Measurements from ENCODE around the gene CAPN1. TPM values are rescaled to one million over a fixed set of nuclear protein-coding genes. Genes with fewer than 3 reads are reported as not detected.

Gene CAPN1
- total and polyA plus RNA-seq, 9 of the 15 experiments (the other 6 are each of a cell fraction or from before 2014, with no cell fraction given): 3.5 to 199 (median 61.6) TPM

GRCh38 chr11:65150509-65151299 is 31.0 kb upstream of the CAPN1 start (continued):
- TF ChIP-seq ZNF146 (CRISPR knock-in tag; IDR thresholded peaks at IDR 0.05; ENCODE audit: unreplicated experiment): no peak
- TF ChIP-seq VEZF1 (CRISPR knock-in tag; IDR thresholded peaks at IDR 0.05): peak; percentile 43
- TF ChIP-seq ZNF668 (CRISPR knock-in tag; IDR thresholded peaks at IDR 0.05): no peak
- no peak for TF ChIP-seq ILK (tag; IDR thresholded peaks at IDR 0.05; ENCODE audit: borderline replicate concordance, low read depth)
- no peak for TF ChIP-seq ASH1L (IDR thresholded peaks at IDR 0.05; ENCODE audit: borderline replicate concordance, low read depth, partially characterized antibody)
- TF ChIP-seq BRF1 (IDR thresholded peaks at IDR 0.05; ENCODE audit: borderline replicate concordance, extremely low read depth, insufficient read length): no peak
- TF ChIP-seq FIP1L1 (IDR thresholded peaks at IDR 0.05; ENCODE audit: low read depth, low read length, poor library complexity, severe bottlenecking): no peak
- TF ChIP-seq ZNF282 (CRISPR knock-in tag; IDR thresholded peaks at IDR 0.05): no peak
- TF ChIP-seq CCAR2 (IDR thresholded peaks at IDR 0.05; ENCODE audit: low read depth, low read length): no peak
- no peak for TF ChIP-seq ZFP30 (CRISPR knock-in tag; IDR thresholded peaks at IDR 0.05; ENCODE audit: borderline replicate concordance)
- TF ChIP-seq NR2C1 (IDR thresholded peaks at IDR 0.05): no peak
- TF ChIP-seq NR2C1 (tag; IDR thresholded peaks at IDR 0.05): no peak
- TF ChIP-seq ZZZ3 (IDR thresholded peaks at IDR 0.05): no peak
- no peak for TF ChIP-seq ZNF347 (CRISPR knock-in tag; IDR thresholded peaks at IDR 0.05; ENCODE audit: low read depth)
- peak; percentile 69; the same call in 1 of the 2 replicates for TF ChIP-seq CTBP1 (IDR thresholded peaks at IDR 0.05; ENCODE audit: borderline replicate concordance)
- no peak for TF ChIP-seq NFYB (IDR thresholded peaks at IDR 0.05; ENCODE audit: extremely low read depth, insufficient read length)
- TF ChIP-seq ARID1B (IDR thresholded peaks at IDR 0.05): peak; percentile 74
- TF ChIP-seq TAL1 (IDR thresholded peaks at IDR 0.05): no peak
- TF ChIP-seq USF1 (CRISPR knock-in tag; IDR thresholded peaks at IDR 0.05): 0 out of 2 replicates have a peak, but pooled peaks have one; percentile 17
- TF ChIP-seq CREB5 (CRISPR knock-in tag; IDR thresholded peaks at IDR 0.05): no peak
- no peak for TF ChIP-seq BDP1 (IDR thresholded peaks at IDR 0.05; ENCODE audit: insufficient read depth, insufficient read length)
- TF ChIP-seq NFATC3 (IDR thresholded peaks at IDR 0.05): no peak
- TF ChIP-seq CBX1 (IDR thresholded peaks at IDR 0.05; ENCODE audit: low read depth): no peak
- TF ChIP-seq PURB (CRISPR knock-in tag; IDR thresholded peaks at IDR 0.05; ENCODE audit: low read depth): no peak
- TF ChIP-seq HDGF (IDR thresholded peaks at IDR 0.05): 0 out of 2 replicates have a peak, but pooled peaks have one; percentile 42
- TF ChIP-seq SRSF7 (optimal IDR thresholded peaks at IDR 0.05; ENCODE audit: low read depth, low read length): no peak
- TF ChIP-seq TCF7 (IDR thresholded peaks at IDR 0.05; ENCODE audit: borderline replicate concordance): no peak
- no peak for TF ChIP-seq XRCC3 (IDR thresholded peaks at IDR 0.05)

Data from K562 (cell line).